K562 (cell line): ENCODE results near the gene CDC42BPB. TPM values are rescaled to one million over a fixed set of nuclear protein-coding genes. Genes with fewer than 3 reads are reported as not detected.

Experiments used
- ATAC-seq: fragments of 200-7000 bp; cut with Tn5 transposase; 3 replicates; pipeline ENCODE4 v1.9.1; 2020; ENCODE audit warnings: moderate library complexity
- BruUV-seq: library from RNA; stranded (reverse); fragments of 400-500 nt; replicated peaks from 2 replicates; lab custom pipeline; 2021; lab: Mats Ljungman, UMichigan
- CTCF ChIA-PET: fragments of 300-600 bp; formaldehyde crosslinking; extraction: SDS; loops from one replicate; lab custom pipeline; 2021; ENCODE audit warnings: low intra/inter-chr PET ratio; lab: Yijun Ruan, JAX
- POLR2A ChIA-PET: fragments of 300-600, 350-650 bp; sonication (Branson Sonifier 250); formaldehyde crosslinking; extraction: SDS; loops from one replicate; lab custom pipeline; 2021; ENCODE audit warnings: antibody characterized with exemption, inconsistent platforms; lab: Yijun Ruan, JAX
- DNase-seq, 4 experiments: peaks; one replicate each; pipeline versions ENCODE4 v3.0.0 to v3.0.0-alpha.2; 2011 to 2018; ENCODE audit warnings: low spot score in 3 of 4, mixed read lengths in 3 of 4; ENCODE audit errors: extremely low read depth in 1 of 4
- FAIRE-seq: peaks from 2 replicates; lab custom pipeline; 2011; peaks lifted over from hg19 to GRCh38; lab: Jason Lieb, UNC
- H2AFZ ChIP-seq: 2 replicates; pipeline ENCODE4 v1.6.0; 2011; ENCODE audit warnings: low read depth, low read length, control low read depth, inconsistent platforms
- H3K27ac ChIP-seq: fragments of 200-600 bp; 3 replicates; pipeline ENCODE4 v1.8.0; 2011; ENCODE audit warnings: low read depth, mild to moderate bottlenecking, control low read depth, inconsistent platforms, low read length, moderate library complexity, mixed read lengths; ENCODE audit errors: extremely low read depth
- H3K27me3 ChIP-seq, 2 experiments: fragments of 300-600 bp in 1 of 2; 2 replicates in 1 of 2; 3 replicates in 1 of 2; pipeline versions ENCODE4 v1.6.0 to v1.8.0; 2011; ENCODE audit warnings: inconsistent platforms in 2 of 2, low read length in 2 of 2, mild to moderate bottlenecking in 1 of 2, mixed read lengths in 1 of 2, moderate library complexity in 1 of 2; ENCODE audit not compliant: control insufficient read depth in 2 of 2, insufficient read depth in 2 of 2
- H3K36me3 ChIP-seq: fragments of 300-600 bp; 3 replicates; pipeline ENCODE4 v1.8.0; 2011; ENCODE audit warnings: mild to moderate bottlenecking, low read length, inconsistent platforms; ENCODE audit not compliant: control insufficient read depth, insufficient read depth
- H3K4me1 ChIP-seq, 2 experiments: fragments of 200-600 bp in 1 of 2; replicated peaks in 1 of 2; 2 replicates in 1 of 2; 3 replicates in 1 of 2; pipeline versions ENCODE4 v1.5.1 to v1.8.0; 2011; ENCODE audit warnings: inconsistent platforms in 2 of 2, low read length in 2 of 2, mild to moderate bottlenecking in 1 of 2, mixed read lengths in 1 of 2, moderate library complexity in 1 of 2; ENCODE audit not compliant: control insufficient read depth in 2 of 2, insufficient read depth in 2 of 2
- H3K4me2 ChIP-seq: 2 replicates; pipeline ENCODE4 v1.6.1; 2011; ENCODE audit warnings: low read length, control low read depth, inconsistent platforms, mixed read lengths; ENCODE audit not compliant: insufficient read depth
- H3K4me3 ChIP-seq: fragments of 200-600 bp; sonication (generic), shearing (Covaris generic); 2 replicates; pipeline ENCODE4 v1.5.1; 2016; ENCODE audit warnings: control low read depth, inconsistent platforms
- H3K79me2 ChIP-seq: fragments of 200-600 bp; 3 replicates; pipeline ENCODE4 v1.8.0; 2011; ENCODE audit warnings: low read length, inconsistent platforms; ENCODE audit not compliant: control insufficient read depth, insufficient read depth
- H3K9ac ChIP-seq, 2 experiments: 2 replicates each; pipeline versions ENCODE4 v1.6.0 to v1.6.1; 2011; ENCODE audit warnings: low read depth in 2 of 2, low read length in 2 of 2, control low read depth in 1 of 2, inconsistent platforms in 1 of 2, mild to moderate bottlenecking in 1 of 2, mixed read lengths in 1 of 2; ENCODE audit not compliant: insufficient read depth in 1 of 2
- H3K9me1 ChIP-seq: one replicate; pipeline ENCODE4 v1.6.0; 2011; ENCODE audit warnings: inconsistent platforms, mild to moderate bottlenecking, low read length, moderate library complexity; ENCODE audit not compliant: control insufficient read depth, insufficient read depth
- H3K9me3 ChIP-seq: replicated peaks from 2 replicates; pipeline ENCODE4 v1.5.1; 2011; ENCODE audit warnings: low read depth, low read length, inconsistent platforms; ENCODE audit not compliant: control insufficient read depth, insufficient read depth
- H4K20me1 ChIP-seq: replicated peaks from 2 replicates; pipeline ENCODE4 v1.6.1; 2011; ENCODE audit warnings: low read length, inconsistent platforms, mixed read lengths; ENCODE audit not compliant: control insufficient read depth, insufficient read depth
- CBX5 ChIP-seq: IDR thresholded peaks from 2 replicates; pipeline ENCODE4 v1.6.1; 2014; ENCODE audit warnings: low read depth, borderline replicate concordance
- CCNT2 ChIP-seq: IDR thresholded peaks from 2 replicates; pipeline ENCODE4 v1.6.1; 2011; ENCODE audit warnings: borderline replicate concordance, low read depth, mild to moderate bottlenecking, moderate library complexity, mixed read lengths, low read length; ENCODE audit not compliant: insufficient read length; ENCODE audit errors: extremely low read depth
- FIP1L1 ChIP-seq: fragments of 200-400 bp; formaldehyde crosslinking; IDR thresholded peaks from 2 replicates; pipeline ENCODE4 v1.6.1; 2018; ENCODE audit warnings: mild to moderate bottlenecking, low read depth, low read length; ENCODE audit not compliant: poor library complexity, severe bottlenecking
- HIVEP1 ChIP-seq: fragments of 250-450 bp; sonication (Bioruptor Pico); IDR thresholded peaks from 2 replicates; pipeline ENCODE4 v1.4.0; 2020; ENCODE audit warnings: mild to moderate bottlenecking
- RBBP5 ChIP-seq: fragments of 200-600 bp; sonication (generic); IDR thresholded peaks from 2 replicates; pipeline ENCODE4 v1.6.1; 2012; ENCODE audit warnings: borderline replicate concordance, mild to moderate bottlenecking, low read length, control low read depth, inconsistent platforms; ENCODE audit not compliant: insufficient read depth, poor library complexity, severe bottlenecking
- RHOXF2B ChIP-seq: fragments of 250-450 bp; sonication (Bioruptor Pico); conservative IDR thresholded peaks from 2 replicates; pipeline ENCODE4 v1.5.1; 2021
- SMC3 ChIP-seq: conservative IDR thresholded peaks from 2 replicates; pipeline ENCODE4 v1.6.1; 2011; ENCODE audit warnings: low read depth, low read length, improper control_type of control experiment; ENCODE audit not compliant: insufficient read depth
- TCF7L2 ChIP-seq: fragments of 150-350 bp; IDR thresholded peaks from 2 replicates; pipeline ENCODE4 v1.6.1; 2016; ENCODE audit warnings: low read depth, mild to moderate bottlenecking, low read length, moderate library complexity
- TRIM28 ChIP-seq: fragments of 450-650 bp; IDR thresholded peaks from 2 replicates; pipeline ENCODE4 v1.6.1; 2017
- ZNF408 ChIP-seq: fragments of 250-450 bp; sonication (Bioruptor Pico); IDR thresholded peaks from 2 replicates; pipeline ENCODE4 v1.4.0; 2020; ENCODE audit warnings: low read depth, mild to moderate bottlenecking, moderate library complexity
- WGBS: fragments of 100-300 bp; shearing (Covaris generic); methylation state at CpG from one replicate; pipeline ENCODE4 v1.1.6; 2016; ENCODE audit warnings: low coverage, mixed read lengths; ENCODE audit not compliant: insufficient coverage; ENCODE audit errors: missing lambda C conversion rate; 5-methylcytosine and 5-hydroxymethylcytosine counted together
- in situ Hi-C: fragments of 300-500 bp; cut with MboI; formaldehyde crosslinking; loops from 4 replicates; pipeline ENCODE4 v1.15.0; 2018; ENCODE audit warnings: inconsistent platforms, mixed read lengths
- intact Hi-C: fragments of 100-400 bp; cut with micrococcal nuclease; formaldehyde crosslinking; loops from 2 replicates; pipeline ENCODE4 v1.14.2; 2022
- polyA plus RNA-seq, 8 experiments: library from polyadenylated mRNA; depleted of rRNA in 4 of 8; stranded (reverse) in 5 of 8; unstranded in 3 of 8; fragments of >200 nt; fragmentation: Nextera tagmentation in 2 of 8; fragmentation: Illumina TruSeq in 1 of 8; extraction: Ambion mirVana in 2 of 8; extraction: Trizol in 1 of 8; gene quantifications; 2 replicates each; pipeline versions ENCODE4 v1.2.1 to v1.2.3, GENCODE V29; 2011 to 2014; ENCODE audit warnings: inconsistent platforms in 1 of 8, missing spikeins in 1 of 8
- total RNA-seq, 7 experiments: library from RNA; depleted of rRNA in 6 of 7; stranded (reverse); fragments of >200 nt in 6 of 7; fragmentation: Illumina TruSeq in 2 of 7; extraction: Trizol in 2 of 7; gene quantifications; 2 replicates each; pipeline versions ENCODE4 v1.2.1 to v1.2.3, GENCODE V29; 2011 to 2021; ENCODE audit warnings: low replicate concordance in 1 of 7
- TF ChIP-seq, protein P1 (sequence below): fragments of 250-450 bp; sonication (Bioruptor Pico); IDR thresholded peaks from 2 replicates; pipeline ENCODE4 v1.4.0; 2020; ENCODE audit warnings: borderline replicate concordance
- TF ChIP-seq, protein P2 (sequence below): fragments of 450-650 bp; formaldehyde crosslinking; IDR thresholded peaks from 2 replicates; pipeline ENCODE4 v1.4.0; 2020; ENCODE audit warnings: mild to moderate bottlenecking, moderate library complexity
- TF ChIP-seq, protein P3 (sequence below), 2 experiments: fragments of 450-650 bp in 1 of 2; sonication (generic) in 1 of 2; formaldehyde crosslinking; conservative IDR thresholded peaks; 2 replicates each; pipeline versions ENCODE4 v1.4.0 to v1.8.1; 2020 to 2022; ENCODE audit warnings: mild to moderate bottlenecking in 1 of 2, missing genetic modification reagents in 1 of 2

The CDC42BPB gene
- total and polyA plus RNA-seq, 9 of the 15 experiments (the other 6 are each of a cell fraction or from before 2014, with no cell fraction given): 0.07 to 24.3 (median 12.6) TPM

DNA sequence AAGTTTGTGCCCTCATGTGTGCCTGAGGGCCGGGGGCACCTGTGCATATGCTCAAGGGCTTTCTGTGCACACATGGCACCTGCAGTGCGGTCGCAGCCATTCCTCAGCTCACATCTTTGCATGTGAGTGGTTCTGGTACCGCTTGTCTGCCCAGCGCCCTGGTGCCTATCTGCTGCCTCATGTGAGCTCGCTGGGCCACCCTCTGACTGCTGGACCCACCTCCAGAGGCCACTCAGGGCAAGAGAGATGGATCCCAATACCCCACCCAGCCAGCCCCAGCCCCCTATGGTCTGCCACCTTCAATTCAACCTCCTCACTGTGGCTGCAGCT, 140.3 kb downstream of the CDC42BPB start:
- no peaks in the 10 kb centered on the region for H3K9me1 ChIP-seq
- no peaks in the 10 kb centered on the region for H3K9me3 ChIP-seq
- ATAC-seq: no peak
- DNase-seq: no peak
- no peak overlapping the region for H3K27ac ChIP-seq
- peaks cover 0 to 2% of the 10 kb centered on the region in 2 experiments; a peak in 1 of 5 replicates for H3K27me3 ChIP-seq
- no peak overlapping the region for H3K4me2 ChIP-seq
- FAIRE-seq: no peak
- no TSS peak for BruUV-seq
- no peaks in the 10 kb centered on the region; the same call in 1 of the 2 replicates for H4K20me1 ChIP-seq
- no peaks in the 10 kb centered on the region for H3K36me3 ChIP-seq
- CTCF ChIA-PET: interaction anchor here (0.5 to 1.7 kb wide), 2 partner anchors 151 to 223 kb away, joined by 3 to 8 read pairs; no protein-coding TSS in a partner anchor
- no peaks in the 10 kb centered on the region for H3K79me2 ChIP-seq
- peaks cover 0 to 13% of the 10 kb centered on the region in 2 experiments; a peak in 1 of 5 replicates for H3K4me1 ChIP-seq
- H3K4me3 ChIP-seq: no peak overlapping the region
- 64% methylated on average over 4 of the region's 6 CpGs for WGBS
- intact Hi-C loops (loop anchor here (5.0 kb wide), 2 partner anchors 225 to 480 kb away; no protein-coding TSS in a partner anchor), in situ Hi-C loops (loop anchor here (10.0 to 25.0 kb wide), 2 partner anchors 405 to 482 kb away; partner anchors contain the start of gene ANKRD9)
- no peak overlapping the region for H2AFZ ChIP-seq
- POLR2A ChIA-PET: no interaction called here
- TF ChIP-seq CCNT2: no peak
- TF ChIP-seq, protein P1, sequence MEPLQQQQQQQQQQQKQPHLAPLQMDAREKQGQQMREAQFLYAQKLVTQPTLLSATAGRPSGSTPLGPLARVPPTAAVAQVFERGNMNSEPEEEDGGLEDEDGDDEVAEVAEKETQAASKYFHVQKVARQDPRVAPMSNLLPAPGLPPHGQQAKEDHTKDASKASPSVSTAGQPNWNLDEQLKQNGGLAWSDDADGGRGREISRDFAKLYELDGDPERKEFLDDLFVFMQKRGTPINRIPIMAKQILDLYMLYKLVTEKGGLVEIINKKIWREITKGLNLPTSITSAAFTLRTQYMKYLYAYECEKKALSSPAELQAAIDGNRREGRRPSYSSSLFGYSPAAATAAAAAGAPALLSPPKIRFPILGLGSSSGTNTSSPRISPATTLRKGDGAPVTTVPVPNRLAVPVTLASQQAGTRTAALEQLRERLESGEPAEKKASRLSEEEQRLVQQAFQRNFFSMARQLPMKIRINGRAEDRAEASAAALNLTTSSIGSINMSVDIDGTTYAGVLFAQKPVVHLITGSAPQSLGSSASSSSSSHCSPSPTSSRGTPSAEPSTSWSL (CRISPR knock-in tag): no peak
- no peak for TF ChIP-seq TRIM28
- no peak for TF ChIP-seq CBX5
- TF ChIP-seq, protein P2, sequence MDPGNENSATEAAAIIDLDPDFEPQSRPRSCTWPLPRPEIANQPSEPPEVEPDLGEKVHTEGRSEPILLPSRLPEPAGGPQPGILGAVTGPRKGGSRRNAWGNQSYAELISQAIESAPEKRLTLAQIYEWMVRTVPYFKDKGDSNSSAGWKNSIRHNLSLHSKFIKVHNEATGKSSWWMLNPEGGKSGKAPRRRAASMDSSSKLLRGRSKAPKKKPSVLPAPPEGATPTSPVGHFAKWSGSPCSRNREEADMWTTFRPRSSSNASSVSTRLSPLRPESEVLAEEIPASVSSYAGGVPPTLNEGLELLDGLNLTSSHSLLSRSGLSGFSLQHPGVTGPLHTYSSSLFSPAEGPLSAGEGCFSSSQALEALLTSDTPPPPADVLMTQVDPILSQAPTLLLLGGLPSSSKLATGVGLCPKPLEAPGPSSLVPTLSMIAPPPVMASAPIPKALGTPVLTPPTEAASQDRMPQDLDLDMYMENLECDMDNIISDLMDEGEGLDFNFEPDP (CRISPR knock-in tag): no peak
- no peak for TF ChIP-seq RHOXF2B
- no peak for TF ChIP-seq SMC3
- TF ChIP-seq RBBP5: no peak
- TF ChIP-seq FIP1L1: no peak
- no peak for TF ChIP-seq TCF7L2
- TF ChIP-seq, protein P3, sequence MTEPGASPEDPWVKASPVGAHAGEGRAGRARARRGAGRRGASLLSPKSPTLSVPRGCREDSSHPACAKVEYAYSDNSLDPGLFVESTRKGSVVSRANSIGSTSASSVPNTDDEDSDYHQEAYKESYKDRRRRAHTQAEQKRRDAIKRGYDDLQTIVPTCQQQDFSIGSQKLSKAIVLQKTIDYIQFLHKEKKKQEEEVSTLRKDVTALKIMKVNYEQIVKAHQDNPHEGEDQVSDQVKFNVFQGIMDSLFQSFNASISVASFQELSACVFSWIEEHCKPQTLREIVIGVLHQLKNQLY (CRISPR knock-in tag; conservative IDR thresholded peaks at IDR 0.05): no peak
- no peak for TF ChIP-seq ZNF408
- TF ChIP-seq HIVEP1 (CRISPR knock-in tag): no peak
- no peak overlapping the region; a peak in 1 of 4 replicates for H3K9ac ChIP-seq
